ENCODE data around the gene NKAIN2. TPM values are rescaled to one million over a fixed set of nuclear protein-coding genes. Genes with fewer than 3 reads are reported as not detected.

The NKAIN2 gene
- total and polyA plus RNA-seq, 2 donors (not counting 3 experiments of a cell fraction or from before 2014, with no cell fraction given), result 0.03 TPM; not detected in 1

- BruUV-seq (replicated peaks), result no TSS peak
- H4K20me1 ChIP-seq (replicated peaks; ENCODE audit: control insufficient read depth, extremely low read depth, insufficient read depth, low read length), result no peaks in the 10 kb centered on the region
- no peak overlapping the region for H3K4me2 ChIP-seq (ENCODE audit: insufficient read depth, low read length)
- intact Hi-C loops (cut with micrococcal nuclease), result loop anchor here (5.0 to 10.0 kb wide), 2 partner anchors 551 to 887 kb away; no protein-coding TSS in a partner anchor
- no peak overlapping the region for H3K4me3 ChIP-seq (replicated peaks in 1 of 3; ENCODE audit: insufficient read depth in 1 of 3, low read depth in 1 of 3, low read length in 3 of 3)
- ChIA-PET POLR2A (no interaction called here), CTCF (interaction anchor here (7.1 kb wide), 1 partner anchor 165 kb away, joined by 72 read pairs; the partner anchor contains the start of gene NKAIN2)
- DNase-seq (ENCODE audit: low read depth, low spot score) (no peak), FAIRE-seq (no peak)
- H3K27me3 ChIP-seq (ENCODE audit: control insufficient read depth in 2 of 2, insufficient read depth in 2 of 2, low read length in 2 of 2), result no peaks in the 10 kb centered on the region
- H3K9ac ChIP-seq (replicated peaks; ENCODE audit: extremely low read depth, insufficient read depth, low read length), result no peak overlapping the region
- TF ChIP-seq MAX (IDR thresholded peaks at IDR 0.05; ENCODE audit: insufficient read depth, insufficient read length), result no peak
- no peak for TF ChIP-seq GATA2 (IDR thresholded peaks at IDR 0.05; ENCODE audit: insufficient read depth, insufficient read length, low read depth, low read length)
- TF ChIP-seq POLR2AphosphoS5 (IDR thresholded peaks at IDR 0.05; ENCODE audit: insufficient read depth, low read depth, low read length), result no peak
- no peak for TF ChIP-seq POLR2A (IDR thresholded peaks at IDR 0.05; ENCODE audit: low read depth, low read length)
- no peak for TF ChIP-seq MYC (IDR thresholded peaks at IDR 0.05; ENCODE audit: low read depth, low read length)
- no peak for TF ChIP-seq EZH2 (IDR thresholded peaks at IDR 0.05; ENCODE audit: borderline replicate concordance, low read depth, low read length, severe bottlenecking)
- no peak for TF ChIP-seq JUN (IDR thresholded peaks at IDR 0.05; ENCODE audit: borderline replicate concordance, insufficient read depth, insufficient read length, low read depth)
- no peak for TF ChIP-seq CTCF (IDR thresholded peaks at IDR 0.05; ENCODE audit: extremely low read depth in 1 of 2, insufficient read depth in 1 of 2, low read depth in 1 of 2, low read length in 2 of 2)
- TF ChIP-seq FOS (IDR thresholded peaks at IDR 0.05; ENCODE audit: borderline replicate concordance, insufficient read depth, low read length), result no peak
- H3K36me3 ChIP-seq (ENCODE audit: control insufficient read depth in 2 of 2, extremely low read depth in 1 of 2, insufficient read depth in 2 of 2, low read length in 2 of 2), result no peaks in the 10 kb centered on the region
- H3K79me2 ChIP-seq (ENCODE audit: control insufficient read depth, insufficient read depth, low read length), result no peaks in the 10 kb centered on the region
- dilution Hi-C loops (cut with MboI; ENCODE audit: extremely low pct_ligation_motif_present, low sequenced_read_pairs), result no loop called here
- no peaks in the 10 kb centered on the region for H3K4me1 ChIP-seq (ENCODE audit: control insufficient read depth, extremely low read depth, insufficient read depth, low read length)
- H2AFZ ChIP-seq (ENCODE audit: low read depth, low read length), result no peak overlapping the region
- H3K9me1 ChIP-seq (replicated peaks; ENCODE audit: control insufficient read depth, extremely low read depth, insufficient read depth, low read length), result no peaks in the 10 kb centered on the region
- H3K9me3 ChIP-seq (replicated peaks; ENCODE audit: control insufficient read depth, insufficient read depth, low read length), result no peaks in the 10 kb centered on the region
- no peak overlapping the region for H3K27ac ChIP-seq (ENCODE audit: insufficient read depth, low read depth, low read length)
These were observed 164.2 kb downstream of the NKAIN2 start for GRCh38 chr6:123967905-123968304.
